K562 (cell line): ENCODE data around the gene CEACAM7. TPM values are rescaled to one million over a fixed set of nuclear protein-coding genes. Genes with fewer than 3 reads are reported as not detected.

ENCODE experiments used
- ATAC-seq: fragments of 200-7000 bp; cut with Tn5 transposase; 3 replicates; pipeline ENCODE4 v1.9.1; 2020; ENCODE audit warnings: moderate library complexity
- BruUV-seq: library from RNA; stranded (reverse); fragments of 400-500 nt; replicated peaks from 2 replicates; lab custom pipeline; 2021; lab: Mats Ljungman, UMichigan
- CTCF ChIA-PET: fragments of 300-600 bp; formaldehyde crosslinking; extraction: SDS; loops from one replicate; lab custom pipeline; 2021; ENCODE audit warnings: low intra/inter-chr PET ratio; lab: Yijun Ruan, JAX
- POLR2A ChIA-PET: fragments of 300-600, 350-650 bp; sonication (Branson Sonifier 250); formaldehyde crosslinking; extraction: SDS; loops from one replicate; lab custom pipeline; 2021; ENCODE audit warnings: antibody characterized with exemption, inconsistent platforms; lab: Yijun Ruan, JAX
- DNase-seq, 4 experiments: peaks; one replicate each; pipeline versions ENCODE4 v3.0.0 to v3.0.0-alpha.2; 2011 to 2018; ENCODE audit warnings: low spot score in 3 of 4, mixed read lengths in 3 of 4; ENCODE audit errors: extremely low read depth in 1 of 4
- FAIRE-seq: peaks from 2 replicates; lab custom pipeline; 2011; peaks lifted over from hg19 to GRCh38; lab: Jason Lieb, UNC
- H2AFZ ChIP-seq: 2 replicates; pipeline ENCODE4 v1.6.0; 2011; ENCODE audit warnings: low read depth, low read length, control low read depth, inconsistent platforms
- H3K27ac ChIP-seq: fragments of 200-600 bp; 3 replicates; pipeline ENCODE4 v1.8.0; 2011; ENCODE audit warnings: low read depth, mild to moderate bottlenecking, control low read depth, inconsistent platforms, low read length, moderate library complexity, mixed read lengths; ENCODE audit errors: extremely low read depth
- H3K27me3 ChIP-seq, 2 experiments: fragments of 300-600 bp in 1 of 2; 2 replicates in 1 of 2; 3 replicates in 1 of 2; pipeline versions ENCODE4 v1.6.0 to v1.8.0; 2011; ENCODE audit warnings: inconsistent platforms in 2 of 2, low read length in 2 of 2, mild to moderate bottlenecking in 1 of 2, mixed read lengths in 1 of 2, moderate library complexity in 1 of 2; ENCODE audit not compliant: control insufficient read depth in 2 of 2, insufficient read depth in 2 of 2
- H3K36me3 ChIP-seq: fragments of 300-600 bp; 3 replicates; pipeline ENCODE4 v1.8.0; 2011; ENCODE audit warnings: mild to moderate bottlenecking, low read length, inconsistent platforms; ENCODE audit not compliant: control insufficient read depth, insufficient read depth
- H3K4me1 ChIP-seq, 2 experiments: fragments of 200-600 bp in 1 of 2; replicated peaks in 1 of 2; 2 replicates in 1 of 2; 3 replicates in 1 of 2; pipeline versions ENCODE4 v1.5.1 to v1.8.0; 2011; ENCODE audit warnings: inconsistent platforms in 2 of 2, low read length in 2 of 2, mild to moderate bottlenecking in 1 of 2, mixed read lengths in 1 of 2, moderate library complexity in 1 of 2; ENCODE audit not compliant: control insufficient read depth in 2 of 2, insufficient read depth in 2 of 2
- H3K4me2 ChIP-seq: 2 replicates; pipeline ENCODE4 v1.6.1; 2011; ENCODE audit warnings: low read length, control low read depth, inconsistent platforms, mixed read lengths; ENCODE audit not compliant: insufficient read depth
- H3K4me3 ChIP-seq: fragments of 200-600 bp; sonication (generic), shearing (Covaris generic); 2 replicates; pipeline ENCODE4 v1.5.1; 2016; ENCODE audit warnings: control low read depth, inconsistent platforms
- H3K79me2 ChIP-seq: fragments of 200-600 bp; 3 replicates; pipeline ENCODE4 v1.8.0; 2011; ENCODE audit warnings: low read length, inconsistent platforms; ENCODE audit not compliant: control insufficient read depth, insufficient read depth
- H3K9ac ChIP-seq, 2 experiments: 2 replicates each; pipeline versions ENCODE4 v1.6.0 to v1.6.1; 2011; ENCODE audit warnings: low read depth in 2 of 2, low read length in 2 of 2, control low read depth in 1 of 2, inconsistent platforms in 1 of 2, mild to moderate bottlenecking in 1 of 2, mixed read lengths in 1 of 2; ENCODE audit not compliant: insufficient read depth in 1 of 2
- H3K9me1 ChIP-seq: one replicate; pipeline ENCODE4 v1.6.0; 2011; ENCODE audit warnings: inconsistent platforms, mild to moderate bottlenecking, low read length, moderate library complexity; ENCODE audit not compliant: control insufficient read depth, insufficient read depth
- H3K9me3 ChIP-seq: replicated peaks from 2 replicates; pipeline ENCODE4 v1.5.1; 2011; ENCODE audit warnings: low read depth, low read length, inconsistent platforms; ENCODE audit not compliant: control insufficient read depth, insufficient read depth
- H4K20me1 ChIP-seq: replicated peaks from 2 replicates; pipeline ENCODE4 v1.6.1; 2011; ENCODE audit warnings: low read length, inconsistent platforms, mixed read lengths; ENCODE audit not compliant: control insufficient read depth, insufficient read depth
- ARNT ChIP-seq, 2 experiments: fragments of 450-650 bp; IDR thresholded peaks; 2 replicates each; pipeline ENCODE4 v1.6.1; 2016; ENCODE audit warnings: mild to moderate bottlenecking in 1 of 2
- CHD4 ChIP-seq: fragments of 200-600 bp; sonication (generic); IDR thresholded peaks from 3 replicates; pipeline ENCODE4 v1.6.1; 2012; ENCODE audit warnings: low read depth, mild to moderate bottlenecking, mixed read lengths, low read length, inconsistent platforms; ENCODE audit not compliant: insufficient read depth, insufficient replicate concordance, poor library complexity, severe bottlenecking
- FOXK1 ChIP-seq: sonication (generic); formaldehyde crosslinking; IDR thresholded peaks from 2 replicates; pipeline ENCODE4 v1.8.0; 2022; ENCODE audit warnings: missing genetic modification reagents, mild to moderate bottlenecking, borderline replicate concordance
- MYBL2 ChIP-seq, 2 experiments: fragments of 450-650 bp in 1 of 2; sonication (generic) in 1 of 2; formaldehyde crosslinking in 1 of 2; IDR thresholded peaks; 2 replicates each; pipeline versions ENCODE4 v1.6.1 to v1.8.1; 2017 to 2022; ENCODE audit warnings: borderline replicate concordance in 1 of 2, inconsistent platforms in 1 of 2, low read depth in 1 of 2, mild to moderate bottlenecking in 1 of 2, missing genetic modification reagents in 1 of 2, moderate library complexity in 1 of 2
- PTBP1 ChIP-seq: fragments of 200-400 bp; formaldehyde crosslinking; IDR thresholded peaks from 2 replicates; pipeline ENCODE4 v1.6.1; 2017; ENCODE audit warnings: low read depth, low read length
- SOX6 ChIP-seq: fragments of 450-650 bp; IDR thresholded peaks from 2 replicates; pipeline ENCODE4 v1.6.1; 2014; ENCODE audit warnings: mild to moderate bottlenecking
- TFAM ChIP-seq: fragments of 250-450 bp; sonication (Bioruptor Pico); conservative IDR thresholded peaks from 2 replicates; pipeline ENCODE4 v1.5.0; 2021; ENCODE audit warnings: mild to moderate bottlenecking, moderate library complexity
- TSHZ1 ChIP-seq: fragments of 250-450 bp; sonication (Bioruptor Pico); IDR thresholded peaks from 2 replicates; pipeline ENCODE4 v1.4.0; 2020; ENCODE audit warnings: mild to moderate bottlenecking, moderate library complexity
- ZBTB49 ChIP-seq: sonication (generic); formaldehyde crosslinking; IDR thresholded peaks from 2 replicates; pipeline ENCODE4 v1.8.0; 2022; ENCODE audit warnings: missing genetic modification reagents, mild to moderate bottlenecking, borderline replicate concordance
- ZNF197 ChIP-seq: fragments of 200-800 bp; sonication (Bioruptor generic); IDR thresholded peaks from 2 replicates; pipeline ENCODE4 v1.6.1; 2016; ENCODE audit warnings: low read depth, missing genetic modification characterization, missing compliant biosample characterization
- WGBS: fragments of 100-300 bp; shearing (Covaris generic); methylation state at CpG from one replicate; pipeline ENCODE4 v1.1.6; 2016; ENCODE audit warnings: low coverage, mixed read lengths; ENCODE audit not compliant: insufficient coverage; ENCODE audit errors: missing lambda C conversion rate; 5-methylcytosine and 5-hydroxymethylcytosine counted together
- in situ Hi-C: fragments of 300-500 bp; cut with MboI; formaldehyde crosslinking; loops from 4 replicates; pipeline ENCODE4 v1.15.0; 2018; ENCODE audit warnings: inconsistent platforms, mixed read lengths
- intact Hi-C: fragments of 100-400 bp; cut with micrococcal nuclease; formaldehyde crosslinking; loops from 2 replicates; pipeline ENCODE4 v1.14.2; 2022
- polyA plus RNA-seq, 8 experiments: library from polyadenylated mRNA; depleted of rRNA in 4 of 8; stranded (reverse) in 5 of 8; unstranded in 3 of 8; fragments of >200 nt; fragmentation: Nextera tagmentation in 2 of 8; fragmentation: Illumina TruSeq in 1 of 8; extraction: Ambion mirVana in 2 of 8; extraction: Trizol in 1 of 8; gene quantifications; 2 replicates each; pipeline versions ENCODE4 v1.2.1 to v1.2.3, GENCODE V29; 2011 to 2014; ENCODE audit warnings: inconsistent platforms in 1 of 8, missing spikeins in 1 of 8
- total RNA-seq, 7 experiments: library from RNA; depleted of rRNA in 6 of 7; stranded (reverse); fragments of >200 nt in 6 of 7; fragmentation: Illumina TruSeq in 2 of 7; extraction: Trizol in 2 of 7; gene quantifications; 2 replicates each; pipeline versions ENCODE4 v1.2.1 to v1.2.3, GENCODE V29; 2011 to 2021; ENCODE audit warnings: low replicate concordance in 1 of 7
- TF ChIP-seq, protein P1 (sequence below): fragments of 450-650 bp; IDR thresholded peaks from 2 replicates; pipeline ENCODE4 v1.6.1; 2017; ENCODE audit warnings: antibody characterized with exemption
- TF ChIP-seq, protein P2 (sequence below): fragments of 450-650 bp; conservative IDR thresholded peaks from 2 replicates; pipeline ENCODE4 v1.6.1; 2016; ENCODE audit warnings: missing genetic modification characterization, low read depth, mild to moderate bottlenecking, missing compliant biosample characterization, moderate library complexity

CEACAM7 gene
- total and polyA plus RNA-seq, 9 of the 15 experiments (the other 6 are each of a cell fraction or from before 2014, with no cell fraction given), result not detected

DNA sequence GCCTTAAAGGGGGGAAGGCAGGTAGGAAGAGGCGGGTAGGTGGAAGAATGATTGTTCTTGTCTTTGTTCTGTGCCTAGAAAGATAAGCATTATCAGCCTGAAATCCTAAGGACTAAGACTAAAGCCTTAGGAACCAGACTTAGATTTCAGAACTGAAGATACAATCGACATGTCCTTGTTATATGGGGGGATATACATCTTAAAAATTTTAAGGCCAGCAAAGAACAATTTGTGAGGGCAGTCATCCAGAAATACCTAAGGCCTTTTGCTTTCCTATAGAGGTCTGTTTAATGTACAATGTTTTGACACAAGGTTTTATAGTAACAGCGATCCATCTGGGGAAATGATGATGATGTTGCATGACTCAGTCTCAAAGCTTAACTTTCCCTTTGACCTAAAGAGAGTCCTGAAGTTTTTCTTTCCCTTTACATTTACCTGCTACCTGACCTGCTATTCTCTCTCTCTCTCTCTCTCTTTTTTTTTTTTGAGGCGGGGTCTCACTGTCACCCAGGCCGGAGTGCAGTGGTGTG, 47.1 kb upstream of the CEACAM7 start:
- no peak for ATAC-seq
- peaks cover 6 to 8% of the 10 kb centered on the region in 2 experiments; a peak in 2 of 5 replicates for H3K27me3 ChIP-seq
- TF ChIP-seq, protein P1, sequence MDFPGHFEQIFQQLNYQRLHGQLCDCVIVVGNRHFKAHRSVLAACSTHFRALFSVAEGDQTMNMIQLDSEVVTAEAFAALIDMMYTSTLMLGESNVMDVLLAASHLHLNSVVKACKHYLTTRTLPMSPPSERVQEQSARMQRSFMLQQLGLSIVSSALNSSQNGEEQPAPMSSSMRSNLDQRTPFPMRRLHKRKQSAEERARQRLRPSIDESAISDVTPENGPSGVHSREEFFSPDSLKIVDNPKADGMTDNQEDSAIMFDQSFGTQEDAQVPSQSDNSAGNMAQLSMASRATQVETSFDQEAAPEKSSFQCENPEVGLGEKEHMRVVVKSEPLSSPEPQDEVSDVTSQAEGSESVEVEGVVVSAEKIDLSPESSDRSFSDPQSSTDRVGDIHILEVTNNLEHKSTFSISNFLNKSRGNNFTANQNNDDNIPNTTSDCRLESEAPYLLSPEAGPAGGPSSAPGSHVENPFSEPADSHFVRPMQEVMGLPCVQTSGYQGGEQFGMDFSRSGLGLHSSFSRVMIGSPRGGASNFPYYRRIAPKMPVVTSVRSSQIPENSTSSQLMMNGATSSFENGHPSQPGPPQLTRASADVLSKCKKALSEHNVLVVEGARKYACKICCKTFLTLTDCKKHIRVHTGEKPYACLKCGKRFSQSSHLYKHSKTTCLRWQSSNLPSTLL, result no peak
- TF ChIP-seq ARNT (IDR thresholded peaks at IDR 0.05) (no peak), TFAM (CRISPR knock-in tag) (no peak), SOX6 (no peak), ZBTB49 (CRISPR knock-in tag) (no peak), FOXK1 (CRISPR knock-in tag) (no peak), PTBP1 (no peak), CHD4 (no peak), MYBL2 (IDR thresholded peaks at IDR 0.05; ENCODE audit: low read depth) (no peak), MYBL2 (CRISPR knock-in tag; IDR thresholded peaks at IDR 0.05; ENCODE audit: borderline replicate concordance) (no peak), TSHZ1 (CRISPR knock-in tag) (no peak), ZNF197 (CRISPR knock-in tag) (no peak)
- TF ChIP-seq, protein P2, sequence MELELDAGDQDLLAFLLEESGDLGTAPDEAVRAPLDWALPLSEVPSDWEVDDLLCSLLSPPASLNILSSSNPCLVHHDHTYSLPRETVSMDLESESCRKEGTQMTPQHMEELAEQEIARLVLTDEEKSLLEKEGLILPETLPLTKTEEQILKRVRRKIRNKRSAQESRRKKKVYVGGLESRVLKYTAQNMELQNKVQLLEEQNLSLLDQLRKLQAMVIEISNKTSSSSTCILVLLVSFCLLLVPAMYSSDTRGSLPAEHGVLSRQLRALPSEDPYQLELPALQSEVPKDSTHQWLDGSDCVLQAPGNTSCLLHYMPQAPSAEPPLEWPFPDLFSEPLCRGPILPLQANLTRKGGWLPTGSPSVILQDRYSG (tag), result no peak

More for the DNA sequence above, 47.1 kb upstream of the CEACAM7 start:
- Histone ChIP-seq H3K36me3 (no peaks in the 10 kb centered on the region), H3K4me1 (no peaks in the 10 kb centered on the region), H3K9me3 (no peaks in the 10 kb centered on the region), H4K20me1 (no peaks in the 10 kb centered on the region), H3K9ac (no peak overlapping the region), H3K4me3 (no peak overlapping the region), H3K4me2 (no peak overlapping the region), H3K27ac (no peak overlapping the region), H3K79me2 (no peaks in the 10 kb centered on the region), H2AFZ (no peak overlapping the region), H3K9me1 (no peaks in the 10 kb centered on the region)
- POLR2A ChIA-PET, result interaction anchor here (0.6 kb wide), 1 partner anchor 35 kb away, joined by 3 read pairs; no protein-coding TSS in a partner anchor
- intact Hi-C loops (no loop called here), in situ Hi-C loops (no loop called here)
- WGBS, result 0% methylated on average over 4 of the region's 5 CpGs
- DNase-seq (no peak), FAIRE-seq (no peak)
- BruUV-seq, result no TSS peak
- CTCF ChIA-PET, result no interaction called here
